GM12878 (cell line): ENCODE data around the gene MFSD6. TPM values are rescaled to one million over a fixed set of nuclear protein-coding genes. Genes with fewer than 3 reads are reported as not detected.
A peak's percentile ranks its signal among the peaks of the same experiment; 100 is the strongest.

Experiments
- ATAC-seq: fragments of 200-7000 bp; cut with Tn5 transposase; 3 replicates; pipeline ENCODE4 v1.9.1; 2020; ENCODE audit warnings: mild to moderate bottlenecking, moderate library complexity
- BruUV-seq: library from RNA; stranded (reverse); fragments of 400-500 nt; replicated peaks from 2 replicates; lab custom pipeline; 2021; lab: Mats Ljungman, UMichigan
- CTCF ChIA-PET: fragments of 300-600 bp; sonication (Branson Sonifier 250); formaldehyde crosslinking; extraction: SDS; loops from one replicate; lab custom pipeline; 2021; ENCODE audit warnings: inconsistent platforms; lab: Yijun Ruan, JAX
- POLR2A ChIA-PET: fragments of 350-600 bp; formaldehyde crosslinking; extraction: SDS; loops from one replicate; lab custom pipeline; 2021; ENCODE audit warnings: inconsistent platforms; lab: Charles Lee
- RAD21 ChIA-PET: fragments of 300-600 bp; sonication (Branson Sonifier 250); formaldehyde crosslinking; loops from one replicate; lab custom pipeline; 2023; ENCODE audit warnings: antibody characterized with exemption; ENCODE audit not compliant: unreplicated experiment; lab: Charles Lee
- SMC1A ChIA-PET: fragments of 300-600 bp; sonication (Branson Sonifier 250); formaldehyde crosslinking; loops from one replicate; lab custom pipeline; 2023; ENCODE audit not compliant: unreplicated experiment, uncharacterized antibody; lab: Charles Lee
- DNase-seq: peaks from one replicate; pipeline ENCODE4 v3.0.0-alpha.2; 2011; ENCODE audit warnings: low read depth, low spot score
- FAIRE-seq: peaks from 3 replicates; lab custom pipeline; 2011; peaks lifted over from hg19 to GRCh38; lab: Jason Lieb, UNC
- H2AFZ ChIP-seq: 2 replicates; pipeline ENCODE4 v1.6.0; 2011; ENCODE audit warnings: low read depth, low read length, control low read depth; ENCODE audit not compliant: control insufficient read depth
- H3K27ac ChIP-seq: 2 replicates; pipeline ENCODE4 v1.5.1; 2011; ENCODE audit warnings: control low read depth; ENCODE audit not compliant: control insufficient read depth, insufficient read depth
- H3K27me3 ChIP-seq, 2 experiments: replicated peaks in 1 of 2; 2 replicates each; pipeline versions ENCODE4 v1.6.0 to v1.6.1; 2011; ENCODE audit warnings: low read length in 1 of 2; ENCODE audit not compliant: control insufficient read depth in 2 of 2, insufficient read depth in 2 of 2
- H3K36me3 ChIP-seq, 2 experiments: 2 replicates each; pipeline ENCODE4 v1.5.1; 2011; ENCODE audit warnings: low read length in 1 of 2; ENCODE audit not compliant: control insufficient read depth in 2 of 2, insufficient read depth in 2 of 2
- H3K4me1 ChIP-seq: 2 replicates; pipeline ENCODE4 v1.6.1; 2011; ENCODE audit warnings: mild to moderate bottlenecking, low read length, moderate library complexity, mixed read lengths; ENCODE audit not compliant: control insufficient read depth, insufficient read depth
- H3K4me2 ChIP-seq: 2 replicates; pipeline ENCODE4 v1.6.0; 2011; ENCODE audit warnings: control low read depth; ENCODE audit not compliant: control insufficient read depth, insufficient read depth
- H3K4me3 ChIP-seq: fragments of 200-600 bp; sonication (generic); 2 replicates; pipeline ENCODE4 v1.5.1; 2016
- H3K79me2 ChIP-seq: 2 replicates; pipeline ENCODE4 v1.6.0; 2011; ENCODE audit warnings: low read length; ENCODE audit not compliant: control insufficient read depth, insufficient read depth
- H3K9ac ChIP-seq: 2 replicates; pipeline ENCODE4 v1.8.0; 2011; ENCODE audit warnings: low read length, control low read depth, mixed read lengths; ENCODE audit not compliant: control insufficient read depth, insufficient read depth
- H3K9me3 ChIP-seq: replicated peaks from 3 replicates; pipeline ENCODE4 v1.5.1; 2011; ENCODE audit warnings: mild to moderate bottlenecking, low read length; ENCODE audit not compliant: control insufficient read depth, insufficient read depth
- H4K20me1 ChIP-seq: 2 replicates; pipeline ENCODE4 v1.6.0; 2011; ENCODE audit not compliant: control insufficient read depth, insufficient read depth
- ATF7 ChIP-seq: fragments of 450-650 bp; IDR thresholded peaks from 2 replicates; pipeline ENCODE4 v1.6.1; 2016; ENCODE audit warnings: low read depth, mild to moderate bottlenecking
- LARP7 ChIP-seq: fragments of 450-650 bp; IDR thresholded peaks from 2 replicates; pipeline ENCODE4 v1.6.1; 2017; ENCODE audit warnings: mild to moderate bottlenecking
- MYC ChIP-seq: IDR thresholded peaks from 2 replicates; pipeline ENCODE4 v1.6.1; 2011; ENCODE audit warnings: mild to moderate bottlenecking, low read length, moderate library complexity, inconsistent platforms; ENCODE audit not compliant: insufficient read depth, insufficient replicate concordance, insufficient read length, severe bottlenecking
- NR2C1 ChIP-seq: fragments of 450-650 bp; IDR thresholded peaks from 2 replicates; pipeline ENCODE4 v1.6.1; 2017; ENCODE audit warnings: antibody characterized with exemption, mild to moderate bottlenecking, moderate library complexity
- RAD51 ChIP-seq: fragments of 450-650 bp; IDR thresholded peaks from 2 replicates; pipeline ENCODE4 v1.6.1; 2016; ENCODE audit warnings: moderate library complexity, mild to moderate bottlenecking, inconsistent platforms
- SPI1 ChIP-seq: IDR thresholded peaks from 2 replicates; pipeline ENCODE4 v1.6.1; 2011; ENCODE audit warnings: low read depth, mild to moderate bottlenecking, low read length, moderate library complexity, borderline replicate concordance; ENCODE audit not compliant: insufficient read depth
- SUPT20H ChIP-seq: IDR thresholded peaks from 2 replicates; pipeline ENCODE4 v1.6.1; 2011; ENCODE audit warnings: low read depth, mild to moderate bottlenecking, low read length, moderate library complexity, borderline replicate concordance; ENCODE audit not compliant: control insufficient read depth
- TARDBP ChIP-seq: IDR thresholded peaks from 2 replicates; pipeline ENCODE4 v1.6.1; 2016; ENCODE audit warnings: borderline replicate concordance
- WRNIP1 ChIP-seq: IDR thresholded peaks from 2 replicates; pipeline ENCODE4 v1.6.1; 2011; ENCODE audit warnings: low read depth, low read length, improper control_type of control experiment, borderline replicate concordance
- ZSCAN29 ChIP-seq: fragments of 450-650 bp; IDR thresholded peaks from 2 replicates; pipeline ENCODE4 v1.6.1; 2017; ENCODE audit warnings: mild to moderate bottlenecking, moderate library complexity
- WGBS: methylation state at CpG from one replicate; pipeline ENCODE4 v1.1.6; 2016; ENCODE audit warnings: low lambda C conversion rate; ENCODE audit not compliant: insufficient replicate concordance, insufficient coverage; ENCODE audit errors: missing lambda C conversion rate; 5-methylcytosine and 5-hydroxymethylcytosine counted together
- in situ Hi-C: fragments of 300-500 bp; cut with MboI; formaldehyde crosslinking; loops from 9 replicates; pipeline ENCODE4 v1.14.3; 2018; ENCODE audit warnings: mixed read lengths
- intact Hi-C: fragments of 100-400 bp; cut with micrococcal nuclease; formaldehyde crosslinking; loops from one replicate; pipeline ENCODE4 v1.14.2; 2022; ENCODE audit not compliant: unreplicated experiment
- polyA plus RNA-seq, 11 experiments: library from polyadenylated mRNA; depleted of rRNA in 4 of 11; unstranded in 6 of 11; stranded (reverse) in 5 of 11; fragments of >200 nt; fragmentation: Nextera tagmentation in 4 of 11; fragmentation: Illumina TruSeq in 1 of 11; extraction: Ambion mirVana in 4 of 11; extraction: Trizol in 1 of 11; gene quantifications; 1 replicate in 1 of 11; 2 replicates in 10 of 11; pipeline versions ENCODE4 v1.2.1 to v1.2.3, GENCODE V29; 2011 to 2016; ENCODE audit warnings: inconsistent platforms in 2 of 11, missing spikeins in 2 of 11, low read depth in 1 of 11
- total RNA-seq, 4 experiments: library from RNA; depleted of rRNA in 3 of 4; stranded (reverse); fragments of >200 nt in 3 of 4; fragmentation: Illumina TruSeq in 1 of 4; extraction: Trizol in 1 of 4; gene quantifications; 2 replicates each; pipeline versions ENCODE4 v1.2.1 to v1.2.3, GENCODE V29; 2013 to 2021
- TF ChIP-seq, protein P1 (sequence below): fragments of 450-650 bp; IDR thresholded peaks from 2 replicates; pipeline ENCODE4 v1.6.1; 2018; ENCODE audit warnings: borderline replicate concordance, mild to moderate bottlenecking; ENCODE audit not compliant: partially characterized antibody
- TF ChIP-seq, protein P2 (sequence below): fragments of 150-350 bp; IDR thresholded peaks from 2 replicates; pipeline ENCODE4 v1.6.1; 2014; ENCODE audit warnings: mild to moderate bottlenecking, low read depth, low read length

Gene MFSD6
- total and polyA plus RNA-seq, 10 of the 15 experiments (the other 5 are each of a cell fraction or from before 2014, with no cell fraction given), result 6.7 to 42.6 (median 24.2) TPM

GRCh38 chr2:190455358-190456095 is 47.4 kb downstream of the MFSD6 start:
- in situ Hi-C loops, result no loop called here
- H3K27ac ChIP-seq, result no peak overlapping the region
- ChIA-PET CTCF (no interaction called here), SMC1A (interaction anchor here (0.6 to 1.4 kb wide), 2 partner anchors 22 to 71 kb away, joined by 3 read pairs; no protein-coding TSS in a partner anchor), RAD21 (no interaction called here), POLR2A (no interaction called here)
- H3K9ac ChIP-seq, result no peak overlapping the region
- FAIRE-seq, result peak; percentile 7
- no peak for DNase-seq
- peaks cover 7% of the 10 kb centered on the region for H3K4me1 ChIP-seq
- H4K20me1 ChIP-seq, result no peaks in the 10 kb centered on the region
- H3K79me2 ChIP-seq, result peaks cover 5% of the 10 kb centered on the region
- no peaks in the 10 kb centered on the region for H3K27me3 ChIP-seq
- intact Hi-C loops, result no loop called here
- 60% methylated on average over 5 of the region's 7 CpGs for WGBS
- H3K9me3 ChIP-seq, result no peaks in the 10 kb centered on the region; the same call in 2 of the 3 replicates
- no TSS peak for BruUV-seq
- TF ChIP-seq WRNIP1 (no peak), MYC (no peak), SPI1 (peak; percentile 15; the same call in 1 of the 2 replicates)
- TF ChIP-seq, all 136 proteins: peak for 1
- no peak overlapping the region for H2AFZ ChIP-seq
- no peak overlapping the region for H3K4me2 ChIP-seq
- no peak for ATAC-seq
- H3K36me3 ChIP-seq, result peaks cover 0 to 9% of the 10 kb centered on the region in 2 experiments; a peak in 1 of 4 replicates
- no peak overlapping the region for H3K4me3 ChIP-seq

DNA sequence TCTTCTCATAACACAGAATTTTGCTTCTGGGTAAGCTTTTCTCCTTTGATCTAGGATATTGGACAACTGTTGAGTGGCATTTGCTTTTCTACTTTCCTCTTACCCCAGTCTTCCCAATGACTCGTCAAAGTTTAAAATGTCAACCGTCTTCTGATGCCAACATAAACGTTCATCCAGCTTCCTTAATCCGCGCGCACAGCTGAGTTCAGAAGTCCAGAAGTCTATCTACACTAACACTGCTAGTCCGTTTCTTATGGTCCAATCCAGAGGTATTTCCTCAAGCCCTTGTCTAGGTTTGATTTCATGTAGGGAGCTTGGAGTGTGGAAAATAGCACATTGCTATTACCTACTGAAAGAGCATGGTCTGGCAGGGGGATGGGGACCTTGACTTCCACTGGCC is 48.7 kb downstream of the MFSD6 start:
- no peaks in the 10 kb centered on the region for H4K20me1 ChIP-seq
- H3K79me2 ChIP-seq, result peaks cover 5% of the 10 kb centered on the region
- WGBS, result 92% methylated on average over 7 of the region's 7 CpGs
- ChIA-PET RAD21 (no interaction called here), SMC1A (interaction anchor here (0.8 to 6.0 kb wide), 3 partner anchors 10 to 26 kb away, joined by 3 to 30 read pairs (median 3); no protein-coding TSS in a partner anchor), CTCF (no interaction called here), POLR2A (no interaction called here)
- no peak overlapping the region for H3K4me2 ChIP-seq
- no peak overlapping the region for H3K9ac ChIP-seq
- ATAC-seq (no peak), DNase-seq (no peak), FAIRE-seq (no peak)
- peaks cover 0 to 6% of the 10 kb centered on the region in 2 experiments; a peak in 2 of 4 replicates for H3K36me3 ChIP-seq
- H2AFZ ChIP-seq, result no peak overlapping the region
- intact Hi-C loops, result no loop called here
- no peak overlapping the region for H3K4me3 ChIP-seq
- no peaks in the 10 kb centered on the region for H3K27me3 ChIP-seq
- in situ Hi-C loops, result no loop called here
- no peaks in the 10 kb centered on the region; the same call in 2 of the 3 replicates for H3K9me3 ChIP-seq
- BruUV-seq, result no TSS peak
- peaks cover 5% of the 10 kb centered on the region for H3K4me1 ChIP-seq
- no peak overlapping the region for H3K27ac ChIP-seq
- TF ChIP-seq SPI1 (no peak), SUPT20H (no peak), LARP7 (no peak), TARDBP (no peak), NR2C1 (no peak), ATF7 (no peak), ZSCAN29 (no peak), RAD51 (no peak)
- TF ChIP-seq, protein P1, sequence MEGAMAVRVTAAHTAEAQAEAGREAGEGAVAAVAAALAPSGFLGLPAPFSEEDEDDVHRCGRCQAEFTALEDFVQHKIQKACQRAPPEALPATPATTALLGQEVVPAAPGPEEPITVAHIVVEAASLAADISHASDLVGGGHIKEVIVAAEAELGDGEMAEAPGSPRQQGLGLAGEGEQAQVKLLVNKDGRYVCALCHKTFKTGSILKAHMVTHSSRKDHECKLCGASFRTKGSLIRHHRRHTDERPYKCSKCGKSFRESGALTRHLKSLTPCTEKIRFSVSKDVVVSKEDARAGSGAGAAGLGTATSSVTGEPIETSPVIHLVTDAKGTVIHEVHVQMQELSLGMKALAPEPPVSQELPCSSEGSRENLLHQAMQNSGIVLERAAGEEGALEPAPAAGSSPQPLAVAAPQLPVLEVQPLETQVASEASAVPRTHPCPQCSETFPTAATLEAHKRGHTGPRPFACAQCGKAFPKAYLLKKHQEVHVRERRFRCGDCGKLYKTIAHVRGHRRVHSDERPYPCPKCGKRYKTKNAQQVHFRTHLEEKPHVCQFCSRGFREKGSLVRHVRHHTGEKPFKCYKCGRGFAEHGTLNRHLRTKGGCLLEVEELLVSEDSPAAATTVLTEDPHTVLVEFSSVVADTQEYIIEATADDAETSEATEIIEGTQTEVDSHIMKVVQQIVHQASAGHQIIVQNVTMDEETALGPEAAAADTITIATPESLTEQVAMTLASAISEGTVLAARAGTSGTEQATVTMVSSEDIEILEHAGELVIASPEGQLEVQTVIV, result no peak
- TF ChIP-seq, protein P2, sequence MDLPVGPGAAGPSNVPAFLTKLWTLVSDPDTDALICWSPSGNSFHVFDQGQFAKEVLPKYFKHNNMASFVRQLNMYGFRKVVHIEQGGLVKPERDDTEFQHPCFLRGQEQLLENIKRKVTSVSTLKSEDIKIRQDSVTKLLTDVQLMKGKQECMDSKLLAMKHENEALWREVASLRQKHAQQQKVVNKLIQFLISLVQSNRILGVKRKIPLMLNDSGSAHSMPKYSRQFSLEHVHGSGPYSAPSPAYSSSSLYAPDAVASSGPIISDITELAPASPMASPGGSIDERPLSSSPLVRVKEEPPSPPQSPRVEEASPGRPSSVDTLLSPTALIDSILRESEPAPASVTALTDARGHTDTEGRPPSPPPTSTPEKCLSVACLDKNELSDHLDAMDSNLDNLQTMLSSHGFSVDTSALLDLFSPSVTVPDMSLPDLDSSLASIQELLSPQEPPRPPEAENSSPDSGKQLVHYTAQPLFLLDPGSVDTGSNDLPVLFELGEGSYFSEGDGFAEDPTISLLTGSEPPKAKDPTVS, result no peak
